IPS-NIHi11 (cell line): ENCODE measurements around the gene UBTF.

Experiments
- DNase-seq: peaks from one replicate; pipeline ENCODE4 v3.0.0; 2012; ENCODE audit warnings: mixed read lengths, low spot score

UBTF gene

GRCh38 chr17:44214896-44215295, 4.6 kb downstream of the UBTF start:
- DNase-seq, result no peak

GRCh38 chr17:44214230-44214494, 5.3 kb downstream of the UBTF start:
- no peak for DNase-seq

- DNase-seq, result no peak
Measured at GRCh38 chr17:44213403-44214229, 5.9 kb downstream of the UBTF start.

- DNase-seq, result no peak
Measured at GRCh38 chr17:44212507-44213402, 6.7 kb downstream of the UBTF start.

- no peak for DNase-seq
Measured at GRCh38 chr17:44211281-44212265, 7.9 kb downstream of the UBTF start.

- DNase-seq, result peak; percentile 97
Measured at GRCh38 chr17:44210342-44211192, 8.9 kb downstream of the UBTF start.

- no peak for DNase-seq
Measured at GRCh38 chr17:44209786-44210341, 9.6 kb downstream of the UBTF start.

- no peak for DNase-seq
Measured at GRCh38 chr17:44207743-44208142, 11.7 kb downstream of the UBTF start.

GRCh38 chr17:44207319-44207718, 12.2 kb downstream of the UBTF start:
- no peak for DNase-seq

GRCh38 chr17:44206825-44207155, 12.7 kb downstream of the UBTF start:
- no peak for DNase-seq

- DNase-seq, result no peak
Measured at GRCh38 chr17:44205962-44206824, 13.3 kb downstream of the UBTF start.

- no peak for DNase-seq
Measured at GRCh38 chr17:44204441-44204882, 15.0 kb downstream of the UBTF start.

GRCh38 chr17:44203731-44204440, 15.6 kb downstream of the UBTF start:
- DNase-seq, result peak; percentile 64

- no peak for DNase-seq
Measured at GRCh38 chr17:44202756-44203155, 16.7 kb downstream of the UBTF start.

- no peak for DNase-seq
Measured at GRCh38 chr17:44200478-44201155, 18.9 kb downstream of the UBTF start.

GRCh38 chr17:44199553-44200477, 19.7 kb downstream of the UBTF start, which contains the start of gene ATXN7L3:
ATXN7L3 (minus strand) TSS chr17:44199884; CDS start chr17:44198070, 1,814 bp downstream.
- DNase-seq, result peak; percentile 96
